ENCODE measurements around the gene SELENOP. TPM values are rescaled to one million over a fixed set of nuclear protein-coding genes. Genes with fewer than 3 reads are reported as not detected.

SELENOP gene
- total and polyA plus RNA-seq, 2 of the 8 experiments (the other 6 are each of a cell fraction or from before 2014, with no cell fraction given) = 5.5 to 19.4 TPM

GRCh38 chr5:42830924-42831323 is 19.2 kb upstream of the SELENOP start (continued):
- TF ChIP-seq CHD7 (IDR thresholded peaks at IDR 0.05; ENCODE audit: insufficient replicate concordance, low read length) (no peak), ASH2L (IDR thresholded peaks at IDR 0.05; ENCODE audit: low read length) (no peak), EZH2 (IDR thresholded peaks at IDR 0.05; ENCODE audit: low read depth, low read length, severe bottlenecking) (no peak), JUN (IDR thresholded peaks at IDR 0.05; ENCODE audit: low read depth, low read length) (no peak), GABPA (IDR thresholded peaks at IDR 0.05; ENCODE audit: borderline replicate concordance, insufficient read depth, low read length) (no peak), BRCA1 (IDR thresholded peaks at IDR 0.05; ENCODE audit: low read depth, low read length) (no peak), TAF7 (optimal IDR thresholded peaks at IDR 0.05; ENCODE audit: borderline replicate concordance, low read depth, low read length) (no peak), RAD21 (IDR thresholded peaks at IDR 0.05 in 1 of 2, conservative IDR thresholded peaks at IDR 0.05 in 1 of 2; ENCODE audit: low read depth in 2 of 2, low read length in 2 of 2) (no peak), EP300 (IDR thresholded peaks at IDR 0.05; ENCODE audit: borderline replicate concordance in 1 of 2, low read depth in 2 of 2, low read length in 2 of 2) (no peak), CBX5 (IDR thresholded peaks at IDR 0.05; ENCODE audit: low read depth, low read length) (no peak)
